Heart right ventricle (tissue), 16 donors: Measurements from ENCODE around the gene GALC. TPM values are rescaled to one million over a fixed set of nuclear protein-coding genes. Genes with fewer than 3 reads are reported as not detected.
A peak's percentile ranks its signal among the peaks of the same experiment; 100 is the strongest.
"Not testable (repeated sequence)": the region's sequence is repeated elsewhere in the genome, so short reads cannot be mapped to it uniquely, and the experiment has no call there.

Experiments
- ATAC-seq, 8 donors: fragments of 200-7000 bp; cut with Tn5 transposase; one replicate each; pipeline ENCODE4 v1.9.1; 2020; ENCODE audit warnings: mild to moderate bottlenecking in 8 of 8, moderate library complexity in 8 of 8, moderate number of reproducible peaks in 1 of 8
- DNase-seq, 2 donors: peaks; one replicate each; pipeline ENCODE4 v3.0.0-alpha.2; 2020
- H3K27ac ChIP-seq, 10 donors: fragments of 200-600 bp; sonication (generic) in 2 of 10; one replicate each; pipeline versions ENCODE4 v1.5.0 to v1.8.0; 2020 to 2022; ENCODE audit warnings: mild to moderate bottlenecking in 3 of 10
- H3K27me3 ChIP-seq, 7 donors: fragments of 200-600 bp; one replicate each; pipeline ENCODE4 v1.8.0; 2021 to 2022; ENCODE audit warnings: mild to moderate bottlenecking in 2 of 7
- H3K36me3 ChIP-seq, 9 donors: fragments of 200-600 bp; sonication (generic) in 1 of 9; one replicate each; pipeline versions ENCODE4 v1.5.0 to v1.8.0; 2020 to 2022; ENCODE audit warnings: mild to moderate bottlenecking in 2 of 9
- H3K4me1 ChIP-seq, 9 donors: fragments of 200-600 bp; sonication (generic) in 1 of 9; one replicate each; pipeline versions ENCODE4 v1.5.0 to v1.8.0; 2020 to 2022; ENCODE audit warnings: mild to moderate bottlenecking in 4 of 9
- H3K4me3 ChIP-seq, 10 donors: fragments of 200-600 bp; sonication (generic) in 2 of 10; one replicate each; pipeline versions ENCODE4 v1.5.0 to v1.8.0; 2020 to 2022; ENCODE audit warnings: mild to moderate bottlenecking in 7 of 10, moderate library complexity in 2 of 10
- H3K9me3 ChIP-seq, 11 donors: fragments of 200-600 bp in 10 of 11; sonication (generic) in 2 of 11; one replicate each; pipeline versions ENCODE4 v1.5.0 to v1.8.0; 2013 to 2022; ENCODE audit warnings: mild to moderate bottlenecking in 2 of 11, control low read depth in 1 of 11, moderate library complexity in 1 of 11
- WGBS, 2 donors: extraction: QIAGEN DNeasy Blood & Tissue Kit; methylation state at CpG; one replicate each; pipeline ENCODE4 v1.1.7; 2013; ENCODE audit warnings: inconsistent platforms in 1 of 2; 5-methylcytosine and 5-hydroxymethylcytosine counted together
- intact Hi-C, 10 donors: fragments of 100-400 bp; cut with DNase I; formaldehyde crosslinking; loops; one replicate each; pipeline versions ENCODE4 v1.11.1 to v1.14.2; 2022
- polyA plus RNA-seq, 2 donors: library from polyadenylated mRNA; stranded (reverse); fragments of 200-250 nt; gene quantifications; one replicate each; pipeline ENCODE4 v1.2.3, GENCODE V29; 2013
- total RNA-seq, 10 donors: library from RNA; stranded (reverse); fragmentation: NEBNext Ultra II Directional in 3 of 10; extraction: Animal tissue kit (Norgen Biotek cat#: 25700) in 3 of 10; gene quantifications; one replicate each; pipeline versions ENCODE4 v1.2.1 to v1.2.4, GENCODE V29; 2021 to 2023
- TF ChIP-seq, protein P1 (sequence below), 9 donors: fragments of 200-600 bp; sonication (generic) in 2 of 9; IDR thresholded peaks; one replicate each; pipeline versions ENCODE4 v1.5.0 to v1.8.0; 2021 to 2022; ENCODE audit warnings: antibody characterized with exemption in 9 of 9, mild to moderate bottlenecking in 5 of 9, moderate library complexity in 1 of 9
- donor health status: Arrhythmogenic right ventricular cardiomyopathy.
- donor health status: ischemic (EF 13 %, LVEDD 7.1; RV severe dilation, severe dysfunction).
- donor health status: healthy with polysubstance abuse.
- donor health status: DM: no; HTN: yes; CAD: no.
- donor health status: DM: no; HTN: no; CAD: no.
- donor health status: ischemic (EF 25% LVEDD 6.9; RV normal size, moderate dysfunction).
- donor health status: ischemic (EF 25% LVEDD 5.7; RV mildly dilated, moderate dysfunction).
- donor health status: healthy.
- donor health status: DM: yes; HTN: yes; CAD: no.
- donor health status: Ischemic cardiomyopathy.
- donor health status: ischemic (EF 35%, LVEDD 5.7; RV mildly dilated, moderate dysfunction).
- donor health status: nonischemic (EF 11% LVEDD 7.7; RV severe dilation, severe dysfunction).
- donor health status: DM: yes; HTN: yes; CAD: no.
- donor health status: PGD.
- donor health status: ischemic (EF 29% LVEDD 5.4; RV normal size, mild dysfunction).
- donor health status: nonischemic (EF 23%, LVEDD 6.1; RV moderate dilation, normal function).

GALC gene
- total and polyA plus RNA-seq, 12 donors, result 4.7 to 19.4 (median 14.1) TPM

DNA sequence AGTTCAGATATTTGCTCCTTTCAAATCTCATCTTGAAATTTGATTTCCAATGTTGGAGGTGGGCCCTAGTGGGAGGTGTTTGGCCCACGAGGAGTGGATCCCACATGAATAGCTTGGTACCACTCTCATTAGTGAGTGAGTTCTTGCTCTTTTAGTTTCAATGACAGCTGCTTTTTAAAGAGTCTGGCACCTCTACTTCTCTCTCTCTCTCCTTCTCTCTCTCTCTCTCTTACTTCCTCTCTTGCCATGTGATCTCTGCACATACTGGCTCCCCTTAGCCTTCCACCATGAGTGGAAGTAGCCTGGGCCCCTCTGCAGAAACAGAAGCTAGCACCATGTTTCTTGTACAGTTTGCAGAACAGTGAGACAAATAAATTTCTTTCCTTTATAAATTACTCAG lies 37.1 kb upstream of the GALC start:
- intact Hi-C loops, result no loop called here
- TF ChIP-seq, protein P1, sequence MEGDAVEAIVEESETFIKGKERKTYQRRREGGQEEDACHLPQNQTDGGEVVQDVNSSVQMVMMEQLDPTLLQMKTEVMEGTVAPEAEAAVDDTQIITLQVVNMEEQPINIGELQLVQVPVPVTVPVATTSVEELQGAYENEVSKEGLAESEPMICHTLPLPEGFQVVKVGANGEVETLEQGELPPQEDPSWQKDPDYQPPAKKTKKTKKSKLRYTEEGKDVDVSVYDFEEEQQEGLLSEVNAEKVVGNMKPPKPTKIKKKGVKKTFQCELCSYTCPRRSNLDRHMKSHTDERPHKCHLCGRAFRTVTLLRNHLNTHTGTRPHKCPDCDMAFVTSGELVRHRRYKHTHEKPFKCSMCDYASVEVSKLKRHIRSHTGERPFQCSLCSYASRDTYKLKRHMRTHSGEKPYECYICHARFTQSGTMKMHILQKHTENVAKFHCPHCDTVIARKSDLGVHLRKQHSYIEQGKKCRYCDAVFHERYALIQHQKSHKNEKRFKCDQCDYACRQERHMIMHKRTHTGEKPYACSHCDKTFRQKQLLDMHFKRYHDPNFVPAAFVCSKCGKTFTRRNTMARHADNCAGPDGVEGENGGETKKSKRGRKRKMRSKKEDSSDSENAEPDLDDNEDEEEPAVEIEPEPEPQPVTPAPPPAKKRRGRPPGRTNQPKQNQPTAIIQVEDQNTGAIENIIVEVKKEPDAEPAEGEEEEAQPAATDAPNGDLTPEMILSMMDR (IDR thresholded peaks at IDR 0.05), result no peak
- Histone ChIP-seq H3K27ac (peak overlapping the region in 1 of 10 donors; percentile 28), H3K27me3 (peaks cover 0 to 10% (median 0%) of the 10 kb centered on the region in 7 donors), H3K4me1 (peaks cover 0 to 58% (median 0%) of the 10 kb centered on the region in 9 donors), H3K9me3 (no peaks in the 10 kb centered on the region), H3K36me3 (no peaks in the 10 kb centered on the region), H3K4me3 (no peak overlapping the region)
- no peak for DNase-seq
- WGBS, 2 donors, result 39 to 50% methylated on average over 1 of the region's 1 CpG
- ATAC-seq, result no peak

DNA sequence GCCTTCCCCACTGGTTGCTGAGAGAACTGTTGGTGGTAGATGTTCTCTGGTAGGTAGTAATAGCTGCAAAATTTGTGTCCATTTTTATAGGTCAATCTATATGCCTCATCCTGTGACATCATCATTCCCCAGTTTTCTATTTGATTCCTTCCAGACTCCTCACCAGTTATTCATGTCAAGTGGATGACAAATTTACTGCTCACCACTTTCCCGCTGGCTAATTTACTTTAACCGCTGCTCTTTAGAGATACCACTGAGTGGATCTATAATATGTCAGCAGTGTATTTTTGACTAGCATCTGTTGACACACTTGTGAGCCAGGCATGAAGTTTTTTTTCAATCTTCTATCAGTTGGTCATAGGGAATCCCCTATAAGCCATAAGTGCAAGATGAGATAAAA lies 36.5 kb upstream of the GALC start:
- no peaks in the 10 kb centered on the region for H3K36me3 ChIP-seq
- WGBS, 2 donors, result 43 to 53% methylated on average over 2 of the region's 2 CpGs
- peaks cover 0 to 10% (median 0%) of the 10 kb centered on the region in 7 donors for H3K27me3 ChIP-seq
- H3K4me1 ChIP-seq, result peaks cover 0 to 63% (median 0%) of the 10 kb centered on the region in 9 donors
- no peaks in the 10 kb centered on the region for H3K9me3 ChIP-seq
- H3K4me3 ChIP-seq, result no peak overlapping the region
- DNase-seq, result no peak
- H3K27ac ChIP-seq, result no peak overlapping the region
- TF ChIP-seq, protein P1 (IDR thresholded peaks at IDR 0.05), result no peak
- no peak for ATAC-seq
- intact Hi-C loops, result no loop called here

DNA sequence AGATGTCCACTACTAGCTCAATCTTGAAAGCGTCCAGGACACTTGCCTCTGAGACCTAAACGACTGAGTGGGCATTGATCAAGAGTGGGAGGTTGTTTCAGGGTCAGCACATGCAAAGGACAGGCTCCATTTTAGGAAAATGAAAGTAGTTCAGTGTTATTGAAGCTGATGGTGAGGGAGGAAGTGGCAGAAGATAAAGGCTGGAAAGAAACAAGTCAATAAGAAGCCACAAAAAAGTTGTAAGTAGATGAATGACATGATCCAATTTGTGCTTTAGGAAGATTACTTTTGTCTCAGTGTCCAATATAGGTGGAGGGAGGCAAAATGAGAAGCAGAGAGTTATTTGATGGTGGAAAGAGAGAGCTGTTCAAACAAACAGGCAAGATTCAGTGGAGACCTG lies 33.9 kb upstream of the GALC start:
- Histone ChIP-seq H3K27ac (peak overlapping the region in 1 of 10 donors; percentile 16), H3K27me3 (peaks cover 0 to 4% (median 0%) of the 10 kb centered on the region in 7 donors), H3K9me3 (no peaks in the 10 kb centered on the region), H3K4me3 (no peak overlapping the region), H3K36me3 (no peaks in the 10 kb centered on the region), H3K4me1 (peaks cover 0 to 59% (median 0%) of the 10 kb centered on the region in 9 donors)
- no peak for DNase-seq
- 35 to 36% methylated on average over 2 of the region's 2 CpGs for WGBS, 2 donors
- intact Hi-C loops, result no loop called here
- ATAC-seq, result no peak
- TF ChIP-seq, protein P1 (IDR thresholded peaks at IDR 0.05), result no peak

DNA sequence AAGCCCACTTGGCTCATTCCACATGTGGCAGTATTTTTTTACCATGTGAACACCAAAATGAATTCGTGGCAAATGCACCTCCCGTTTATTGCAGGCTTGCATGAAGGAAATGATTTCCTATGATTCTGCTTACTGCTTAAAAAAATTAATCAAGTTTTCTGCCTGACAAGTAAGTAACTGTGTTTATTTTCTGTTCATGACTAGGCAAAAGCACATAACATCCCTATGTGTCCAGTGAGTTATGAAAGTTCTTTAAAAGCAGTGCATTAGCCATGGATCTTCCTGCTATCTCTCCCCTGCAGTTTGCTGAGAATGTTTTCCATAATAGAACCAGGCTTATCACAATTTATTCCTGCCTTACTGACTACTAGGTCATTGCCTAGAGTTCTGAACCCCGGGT lies 32.3 kb upstream of the GALC start:
- peaks cover 0 to 49% (median 0%) of the 10 kb centered on the region in 9 donors for H3K4me1 ChIP-seq
- 49 to 59% methylated on average over 3 of the region's 3 CpGs for WGBS, 2 donors
- H3K27ac ChIP-seq, result peak overlapping the region in 1 of 10 donors; percentile 7
- no peaks in the 10 kb centered on the region for H3K9me3 ChIP-seq
- TF ChIP-seq, protein P1 (IDR thresholded peaks at IDR 0.05), result no peak
- H3K36me3 ChIP-seq, result no peaks in the 10 kb centered on the region
- DNase-seq (no peak), ATAC-seq (no peak)
- H3K27me3 ChIP-seq, result peaks cover 0 to 4% (median 0%) of the 10 kb centered on the region in 7 donors
- no peak overlapping the region for H3K4me3 ChIP-seq
- intact Hi-C loops, result no loop called here

DNA sequence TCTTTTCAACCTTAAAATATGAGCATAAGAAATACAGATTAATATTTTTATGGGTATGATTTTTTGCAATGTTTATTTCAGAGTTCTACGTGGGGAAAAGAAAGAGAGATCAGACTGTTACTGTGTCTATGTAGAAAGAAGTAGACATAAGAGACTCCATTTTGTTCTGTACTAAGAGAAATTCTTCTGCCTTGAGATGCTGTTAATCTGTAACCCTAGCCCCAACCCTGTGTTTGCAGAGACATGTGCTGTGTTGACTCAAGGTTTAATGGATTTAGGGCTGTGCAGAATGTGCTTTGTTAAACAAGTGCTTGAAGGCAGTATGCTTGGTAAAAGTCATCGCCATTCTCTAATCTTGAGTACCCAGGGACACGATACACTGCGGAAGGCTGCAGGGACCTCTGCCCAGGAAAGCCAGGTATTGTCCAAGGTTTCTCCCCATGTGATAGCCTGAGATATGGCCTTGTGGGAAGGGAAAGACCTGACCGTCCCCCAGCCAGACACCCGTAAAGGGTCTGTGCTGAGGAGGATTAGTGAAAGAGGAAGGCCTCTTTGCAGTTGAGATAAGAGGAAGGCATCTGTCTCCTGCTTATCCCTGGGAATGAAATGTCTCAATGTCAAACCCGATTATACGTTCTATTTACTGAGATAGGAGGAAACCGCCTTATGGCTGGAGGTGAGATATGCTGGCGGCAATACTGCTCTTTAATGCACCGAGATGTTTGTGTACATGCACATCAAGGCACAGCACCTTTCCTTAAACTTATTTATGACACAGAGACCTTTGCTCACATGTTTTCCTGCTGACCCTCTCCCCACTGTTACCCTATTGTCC lies 31.5 kb upstream of the GALC start:
- 54 to 59% methylated on average over 11 of the region's 11 CpGs for WGBS, 2 donors
- not testable (repeated sequence) for DNase-seq

More for the DNA sequence above, 31.5 kb upstream of the GALC start:
- H3K27ac ChIP-seq, H3K4me3 ChIP-seq, H3K36me3 ChIP-seq, ATAC-seq, intact Hi-C loops, H3K9me3 ChIP-seq, H3K27me3 ChIP-seq: not testable (repeated sequence)
- H3K4me1 ChIP-seq, result peaks cover 0 to 40% (median 0%) of the 10 kb centered on the region in 9 donors
